GM12864 (cell line): Measurements from ENCODE around the gene LAPTM5.

Experiments
- DNase-seq: peaks from one replicate; pipeline ENCODE4 v3.0.0-alpha.2; 2011; ENCODE audit warnings: low read depth
- H3K4me3 ChIP-seq: 2 replicates; pipeline ENCODE4 v1.5.1; 2011; ENCODE audit warnings: mild to moderate bottlenecking, low read depth, low read length, control low read depth
- TF ChIP-seq, protein P1 (sequence below): IDR thresholded peaks from 2 replicates; pipeline ENCODE4 v1.5.1; 2011; ENCODE audit warnings: low read depth, mild to moderate bottlenecking, moderate library complexity, low read length, control low read depth, inconsistent platforms; ENCODE audit errors: missing control alignments

The LAPTM5 gene

DNA sequence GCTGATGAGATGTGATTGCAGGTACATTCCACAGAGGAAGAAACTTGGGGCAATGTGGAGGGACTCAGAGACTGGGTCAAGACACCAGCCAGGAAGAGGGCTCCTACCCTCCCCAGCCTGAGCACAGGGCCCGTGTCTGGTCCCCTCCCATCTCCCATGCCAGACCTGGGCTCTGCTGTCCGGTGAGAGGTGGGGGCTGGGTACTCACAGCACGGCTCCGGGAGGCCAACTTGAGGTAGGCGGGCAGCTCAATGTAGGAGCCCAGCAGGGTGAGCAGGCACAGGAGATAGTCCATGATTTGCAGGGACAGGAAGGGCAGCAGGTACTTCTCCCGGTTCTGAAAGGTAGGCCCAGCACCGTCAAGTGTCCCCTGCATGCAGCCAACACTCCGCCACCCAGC is 18.0 kb downstream of the LAPTM5 start:
- DNase-seq, result no peak
- H3K4me3 ChIP-seq, result no peak overlapping the region
- TF ChIP-seq, protein P1, sequence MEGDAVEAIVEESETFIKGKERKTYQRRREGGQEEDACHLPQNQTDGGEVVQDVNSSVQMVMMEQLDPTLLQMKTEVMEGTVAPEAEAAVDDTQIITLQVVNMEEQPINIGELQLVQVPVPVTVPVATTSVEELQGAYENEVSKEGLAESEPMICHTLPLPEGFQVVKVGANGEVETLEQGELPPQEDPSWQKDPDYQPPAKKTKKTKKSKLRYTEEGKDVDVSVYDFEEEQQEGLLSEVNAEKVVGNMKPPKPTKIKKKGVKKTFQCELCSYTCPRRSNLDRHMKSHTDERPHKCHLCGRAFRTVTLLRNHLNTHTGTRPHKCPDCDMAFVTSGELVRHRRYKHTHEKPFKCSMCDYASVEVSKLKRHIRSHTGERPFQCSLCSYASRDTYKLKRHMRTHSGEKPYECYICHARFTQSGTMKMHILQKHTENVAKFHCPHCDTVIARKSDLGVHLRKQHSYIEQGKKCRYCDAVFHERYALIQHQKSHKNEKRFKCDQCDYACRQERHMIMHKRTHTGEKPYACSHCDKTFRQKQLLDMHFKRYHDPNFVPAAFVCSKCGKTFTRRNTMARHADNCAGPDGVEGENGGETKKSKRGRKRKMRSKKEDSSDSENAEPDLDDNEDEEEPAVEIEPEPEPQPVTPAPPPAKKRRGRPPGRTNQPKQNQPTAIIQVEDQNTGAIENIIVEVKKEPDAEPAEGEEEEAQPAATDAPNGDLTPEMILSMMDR, result no peak

DNA sequence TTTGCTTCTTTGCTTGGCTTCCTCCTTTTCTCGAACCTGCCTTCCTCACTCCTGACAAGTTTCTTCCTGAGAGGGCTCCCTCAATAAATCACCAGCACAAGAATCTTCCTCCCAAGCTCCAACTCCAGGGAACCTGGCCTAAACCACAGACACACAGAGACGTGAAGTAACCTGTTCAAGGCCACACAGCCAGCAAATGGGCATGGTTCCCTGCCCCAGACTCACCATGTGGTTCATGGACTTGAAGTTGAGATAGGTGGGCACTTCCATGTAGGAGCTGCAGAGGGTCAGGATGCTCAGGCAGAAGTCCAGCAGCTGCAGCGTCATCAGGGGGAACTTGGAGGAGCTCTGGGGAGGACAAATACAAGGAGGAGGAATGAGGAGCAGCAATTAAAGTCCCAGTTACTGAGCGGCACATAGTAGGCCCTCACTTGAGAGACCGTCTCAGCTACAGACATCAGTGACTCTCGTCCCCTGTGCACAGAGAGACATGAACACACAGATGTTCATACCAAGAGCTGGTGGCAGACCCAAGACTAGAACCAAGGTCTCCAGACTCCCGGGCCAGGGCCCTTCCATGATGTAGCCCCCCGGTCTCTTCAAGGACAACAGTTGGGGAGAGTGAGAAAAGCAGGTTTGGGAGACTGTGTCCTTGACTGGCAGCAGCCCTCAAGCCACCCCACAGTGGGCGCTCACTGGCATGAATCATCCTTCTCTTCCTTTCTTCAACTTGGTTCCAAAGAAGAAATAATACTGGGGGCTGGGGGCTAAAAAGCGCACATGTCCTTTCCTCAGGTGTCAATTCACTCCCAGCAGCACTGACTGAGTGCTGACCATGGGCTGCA is 18.6 kb downstream of the LAPTM5 start:
- DNase-seq, result no peak
- no peak overlapping the region for H3K4me3 ChIP-seq
- TF ChIP-seq, protein P1, result no peak

DNA sequence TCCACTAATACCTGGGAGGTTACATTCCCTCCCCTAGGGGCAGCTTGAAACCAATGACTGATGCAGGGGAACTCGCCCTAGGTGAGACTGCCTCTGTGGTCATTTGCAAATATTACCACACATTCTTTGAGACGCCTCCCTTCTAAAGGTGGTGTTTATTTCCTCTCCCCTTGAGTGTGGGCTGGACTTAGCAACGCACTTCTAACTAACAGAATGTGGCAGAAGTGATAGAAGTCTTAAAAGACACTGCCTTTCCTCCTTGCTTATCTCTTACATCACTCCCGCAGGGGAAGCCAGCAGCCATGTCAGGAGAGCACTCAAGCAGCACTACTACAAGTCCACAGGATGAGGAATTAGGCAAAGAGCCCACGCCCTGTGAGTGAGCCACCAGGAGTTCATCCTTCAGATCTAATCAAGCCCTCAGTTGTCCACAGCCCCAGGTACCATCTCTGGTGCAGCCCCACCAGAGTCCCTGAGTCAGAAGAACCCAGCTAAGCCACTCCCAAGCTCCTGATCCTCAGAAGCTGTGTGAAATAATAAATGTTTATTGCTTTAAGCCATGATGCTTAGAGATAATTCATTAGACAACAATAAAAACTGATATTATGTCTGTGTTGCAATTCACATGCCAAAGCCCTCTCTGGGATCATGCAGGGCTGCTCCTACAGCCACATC is 19.4 kb downstream of the LAPTM5 start:
- TF ChIP-seq, protein P1, result peak; percentile 15
- DNase-seq, result no peak
- H3K4me3 ChIP-seq, result no peak overlapping the region

DNA sequence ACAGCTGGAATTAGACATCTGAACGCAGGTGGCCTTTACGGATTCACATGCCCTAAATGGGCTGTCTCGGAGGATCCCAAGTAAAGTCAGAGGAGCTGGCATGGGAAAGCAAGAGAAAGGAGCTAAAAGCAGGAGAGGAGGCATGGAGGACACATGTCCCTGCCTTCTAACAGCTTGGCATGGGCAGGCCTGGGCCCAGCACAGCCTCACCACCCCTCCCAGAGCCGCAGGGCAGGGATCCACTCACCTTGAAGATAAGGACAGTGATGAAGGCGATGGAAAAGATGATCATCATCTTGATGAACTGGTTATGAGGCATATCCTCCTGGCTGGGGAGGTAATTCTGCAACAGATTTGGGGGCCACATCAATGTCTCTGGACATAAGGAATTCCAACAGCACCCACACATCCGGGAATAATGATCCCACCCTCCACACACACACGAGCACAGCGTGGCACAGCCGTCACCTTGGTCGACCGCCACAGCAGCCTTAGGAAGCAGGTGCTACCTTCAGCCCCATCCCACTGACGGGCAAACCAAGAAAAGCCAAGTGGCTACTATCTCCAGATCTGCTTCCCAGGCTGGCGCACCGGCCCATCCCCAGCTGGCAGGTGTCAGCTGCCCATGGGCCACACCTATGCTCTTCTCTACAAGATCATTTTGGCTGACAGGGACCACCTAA is 20.1 kb downstream of the LAPTM5 start:
- no peak for DNase-seq
- TF ChIP-seq, protein P1, result no peak
- H3K4me3 ChIP-seq, result no peak overlapping the region

DNA sequence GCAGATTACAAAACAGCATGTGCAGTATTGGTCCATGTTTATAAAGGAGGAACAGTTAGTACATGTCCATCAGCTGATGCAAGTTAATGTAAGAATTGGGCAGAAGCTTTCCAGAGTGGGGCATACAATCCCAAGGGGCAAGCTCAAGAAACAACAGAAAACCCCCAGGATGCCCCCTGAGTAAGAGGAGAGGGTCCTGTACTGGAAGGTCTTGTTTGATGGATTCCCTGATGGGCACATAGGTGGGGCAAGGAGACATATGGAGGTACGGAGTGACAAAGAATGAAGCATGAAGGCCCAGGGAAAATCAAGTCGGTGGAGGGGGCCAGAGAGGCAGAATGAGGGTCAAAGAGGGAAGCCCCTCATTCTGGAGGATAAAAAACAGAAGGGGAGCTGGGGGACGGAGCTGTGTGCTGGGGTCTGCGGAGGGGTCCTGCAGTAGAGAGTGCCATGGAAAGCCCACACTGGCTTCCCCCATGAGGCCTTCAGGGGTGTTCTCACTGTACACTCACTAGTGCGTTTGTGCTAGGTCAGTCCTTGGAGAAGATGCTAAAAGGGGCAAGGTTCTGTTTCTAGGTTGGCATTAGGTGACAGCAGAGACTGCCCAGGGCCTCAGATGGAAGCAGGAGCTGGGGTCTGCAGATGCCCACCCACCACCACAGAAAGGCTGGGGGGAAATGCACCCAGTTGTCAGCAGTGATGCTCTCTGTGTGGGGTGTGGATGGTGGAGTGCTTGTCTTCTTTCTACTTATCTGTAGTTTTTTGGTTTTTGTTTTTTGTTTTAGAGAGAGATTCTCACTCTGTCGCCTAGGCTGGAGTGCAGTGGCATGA is 21.7 kb downstream of the LAPTM5 start:
- no peak for DNase-seq
- H3K4me3 ChIP-seq, result no peak overlapping the region
- TF ChIP-seq, protein P1, result no peak

DNA sequence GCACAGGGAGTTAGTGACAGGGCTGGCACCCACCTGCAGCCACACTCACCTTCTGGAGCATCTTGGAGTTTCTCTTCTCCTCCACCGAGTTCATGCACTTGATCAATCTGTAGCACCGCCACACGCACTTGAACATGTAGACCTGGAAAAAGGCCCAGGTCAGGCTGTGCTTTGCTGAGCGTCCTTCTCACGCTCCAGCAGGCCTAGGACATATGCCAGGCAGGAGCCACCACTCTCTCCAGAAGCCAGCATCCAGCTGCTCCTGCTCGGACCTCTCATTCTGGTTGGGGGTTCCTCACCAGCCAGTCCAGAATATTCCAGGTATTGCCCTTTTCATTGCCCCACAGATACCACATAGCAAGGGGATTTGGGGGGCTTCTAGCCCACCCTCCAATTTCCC is 22.4 kb downstream of the LAPTM5 start:
- TF ChIP-seq, protein P1, result no peak
- H3K4me3 ChIP-seq, result no peak overlapping the region
- DNase-seq, result no peak
